HepG2 (cell line): ENCODE measurements around the gene INHBB. TPM values are rescaled to one million over a fixed set of nuclear protein-coding genes. Genes with fewer than 3 reads are reported as not detected.

ENCODE experiments used
- EHMT2 ChIP-seq: fragments of 200-600 bp; sonication (generic); IDR thresholded peaks from 2 replicates; pipeline ENCODE4 v1.7.0; 2017; ENCODE audit warnings: antibody characterized with exemption, low read depth, low read length, borderline replicate concordance
- FOXM1 ChIP-seq: sonication (generic); formaldehyde crosslinking; IDR thresholded peaks from 2 replicates; pipeline ENCODE4 v1.5.0; 2020; ENCODE audit warnings: missing genetic modification reagents
- HIVEP1 ChIP-seq: sonication (generic); formaldehyde crosslinking; IDR thresholded peaks from 2 replicates; pipeline ENCODE4 v1.4.0; 2020; ENCODE audit warnings: mild to moderate bottlenecking, missing genetic modification reagents
- HNRNPL ChIP-seq: fragments of 200-400 bp; formaldehyde crosslinking; IDR thresholded peaks from 2 replicates; pipeline ENCODE4 v1.6.1; 2017; ENCODE audit warnings: mild to moderate bottlenecking, low read depth, low read length
- KAT2B ChIP-seq: fragments of 150-350 bp; IDR thresholded peaks from 2 replicates; pipeline ENCODE4 v1.6.1; 2014; ENCODE audit warnings: low read depth, low read length, borderline replicate concordance
- MTA1 ChIP-seq: sonication (generic); formaldehyde crosslinking; IDR thresholded peaks from 2 replicates; pipeline ENCODE4 v1.4.0; 2020; ENCODE audit warnings: missing genetic modification reagents, mild to moderate bottlenecking, borderline replicate concordance
- NBN ChIP-seq: fragments of 450-650 bp; conservative IDR thresholded peaks from 2 replicates; pipeline ENCODE4 v1.6.1; 2017
- NFIC ChIP-seq: IDR thresholded peaks from 2 replicates; pipeline ENCODE4 v1.6.1; 2012; ENCODE audit warnings: mild to moderate bottlenecking, low read length, inconsistent platforms
- RFXAP ChIP-seq: sonication (generic); formaldehyde crosslinking; IDR thresholded peaks from 2 replicates; pipeline ENCODE4 v1.4.0; 2020; ENCODE audit warnings: missing genetic modification reagents, borderline replicate concordance
- SALL2 ChIP-seq: sonication (generic); formaldehyde crosslinking; IDR thresholded peaks from 2 replicates; pipeline ENCODE4 v1.8.1; 2023; ENCODE audit warnings: mild to moderate bottlenecking, missing genetic modification reagents, inconsistent platforms
- SRSF1 ChIP-seq: fragments of 200-400 bp; formaldehyde crosslinking; optimal IDR thresholded peaks from 2 replicates; pipeline ENCODE3; 2017; ENCODE audit warnings: mild to moderate bottlenecking, low read depth, low read length, moderate library complexity
- STAT5B ChIP-seq: sonication (generic); formaldehyde crosslinking; IDR thresholded peaks from 2 replicates; pipeline ENCODE4 v1.4.0; 2020; ENCODE audit warnings: missing genetic modification reagents
- ZBTB20 ChIP-seq: sonication (generic); formaldehyde crosslinking; IDR thresholded peaks from 2 replicates; pipeline ENCODE4 v1.8.1; 2023; ENCODE audit warnings: missing genetic modification reagents, low read depth, mild to moderate bottlenecking, borderline replicate concordance
- ZBTB43 ChIP-seq: sonication (generic); formaldehyde crosslinking; conservative IDR thresholded peaks from 2 replicates; pipeline ENCODE4 v1.4.0; 2020; ENCODE audit warnings: missing genetic modification reagents
- ZFAT ChIP-seq: sonication (generic); formaldehyde crosslinking; conservative IDR thresholded peaks from 2 replicates; pipeline ENCODE4 v1.8.1; 2023; ENCODE audit warnings: missing genetic modification reagents, inconsistent platforms
- ZFP36L1 ChIP-seq: sonication (generic); formaldehyde crosslinking; IDR thresholded peaks from 2 replicates; pipeline ENCODE4 v1.8.0; 2022; ENCODE audit warnings: mild to moderate bottlenecking, missing genetic modification reagents, moderate library complexity
- ZFP82 ChIP-seq: sonication (generic); formaldehyde crosslinking; IDR thresholded peaks from 2 replicates; pipeline ENCODE4 v1.5.1; 2020; ENCODE audit warnings: mild to moderate bottlenecking, missing genetic modification reagents, borderline replicate concordance
- ZNF138 ChIP-seq: sonication (generic); formaldehyde crosslinking; IDR thresholded peaks from 2 replicates; pipeline ENCODE4 v1.5.0; 2020; ENCODE audit warnings: mild to moderate bottlenecking, low read depth, missing genetic modification reagents
- ZNF446 ChIP-seq: sonication (generic); formaldehyde crosslinking; IDR thresholded peaks from 2 replicates; pipeline ENCODE4 v1.5.0; 2020; ENCODE audit warnings: mild to moderate bottlenecking, missing genetic modification reagents
- ZNF589 ChIP-seq: sonication (generic); formaldehyde crosslinking; conservative IDR thresholded peaks from 2 replicates; pipeline ENCODE4 v1.8.0; 2022; ENCODE audit warnings: mild to moderate bottlenecking, moderate library complexity, missing genetic modification reagents
- ZNF672 ChIP-seq: sonication (generic); formaldehyde crosslinking; IDR thresholded peaks from 2 replicates; pipeline ENCODE4 v1.8.1; 2022; ENCODE audit warnings: missing genetic modification reagents
- polyA plus RNA-seq, 8 experiments: library from polyadenylated mRNA; depleted of rRNA in 3 of 8; stranded (reverse) in 7 of 8; unstranded in 1 of 8; fragments of >200 nt; fragmentation: Illumina TruSeq in 4 of 8; extraction: Trizol in 4 of 8; gene quantifications; 2 replicates each; pipeline versions ENCODE4 v1.2.1 to v1.2.3, GENCODE V29; 2011 to 2016; ENCODE audit warnings: low read depth in 4 of 8, missing spikeins in 1 of 8, mixed read lengths in 1 of 8; ENCODE audit not compliant: insufficient read depth in 1 of 8
- total RNA-seq, 5 experiments: library from RNA; depleted of rRNA; stranded (reverse); fragments of >200 nt; fragmentation: Illumina TruSeq; extraction: Trizol; gene quantifications; 2 replicates each; pipeline ENCODE4 v1.2.3, GENCODE V29; 2016; ENCODE audit warnings: low read depth in 1 of 5
- TF ChIP-seq, protein P1 (sequence below): sonication (generic); formaldehyde crosslinking; IDR thresholded peaks from 2 replicates; pipeline ENCODE4 v1.5.0; 2020; ENCODE audit warnings: mild to moderate bottlenecking, missing genetic modification reagents
- TF ChIP-seq, protein P2 (sequence below): IDR thresholded peaks from 2 replicates; pipeline ENCODE4 v1.6.1; 2012; ENCODE audit warnings: low read depth, low read length, improper control_type of control experiment
- TF ChIP-seq, protein P3 (sequence below): sonication (generic); formaldehyde crosslinking; IDR thresholded peaks from 2 replicates; pipeline ENCODE4 v1.8.0; 2022; ENCODE audit warnings: missing genetic modification reagents, mild to moderate bottlenecking, moderate library complexity, borderline replicate concordance

The INHBB gene
- total and polyA plus RNA-seq, 2 of the 13 experiments (the other 11 are each of a cell fraction or from before 2014, with no cell fraction given), result 0.20 to 1.7 TPM

- TF ChIP-seq ZNF589 (CRISPR knock-in tag) (no peak), SALL2 (CRISPR knock-in tag) (peak; percentile 68), NBN (no peak), EHMT2 (no peak), ZFP36L1 (no peak), ZNF672 (CRISPR knock-in tag) (no peak), NFIC (no peak), ZBTB43 (CRISPR knock-in tag) (no peak), ZFP82 (CRISPR knock-in tag) (no peak), SRSF1 (no peak), FOXM1 (no peak), KAT2B (no peak), ZNF138 (CRISPR knock-in tag) (no peak), ZNF446 (CRISPR knock-in tag) (no peak), RFXAP (CRISPR knock-in tag) (peak; percentile 61; the same call in 1 of the 2 replicates), MTA1 (CRISPR knock-in tag) (no peak; the same call in 1 of the 2 replicates), HIVEP1 (CRISPR knock-in tag) (peak; percentile 73; the same call in 1 of the 2 replicates), HNRNPL (no peak), ZBTB20 (CRISPR knock-in tag) (no peak), STAT5B (CRISPR knock-in tag) (no peak), ZFAT (CRISPR knock-in tag) (no peak)
- TF ChIP-seq, protein P1, sequence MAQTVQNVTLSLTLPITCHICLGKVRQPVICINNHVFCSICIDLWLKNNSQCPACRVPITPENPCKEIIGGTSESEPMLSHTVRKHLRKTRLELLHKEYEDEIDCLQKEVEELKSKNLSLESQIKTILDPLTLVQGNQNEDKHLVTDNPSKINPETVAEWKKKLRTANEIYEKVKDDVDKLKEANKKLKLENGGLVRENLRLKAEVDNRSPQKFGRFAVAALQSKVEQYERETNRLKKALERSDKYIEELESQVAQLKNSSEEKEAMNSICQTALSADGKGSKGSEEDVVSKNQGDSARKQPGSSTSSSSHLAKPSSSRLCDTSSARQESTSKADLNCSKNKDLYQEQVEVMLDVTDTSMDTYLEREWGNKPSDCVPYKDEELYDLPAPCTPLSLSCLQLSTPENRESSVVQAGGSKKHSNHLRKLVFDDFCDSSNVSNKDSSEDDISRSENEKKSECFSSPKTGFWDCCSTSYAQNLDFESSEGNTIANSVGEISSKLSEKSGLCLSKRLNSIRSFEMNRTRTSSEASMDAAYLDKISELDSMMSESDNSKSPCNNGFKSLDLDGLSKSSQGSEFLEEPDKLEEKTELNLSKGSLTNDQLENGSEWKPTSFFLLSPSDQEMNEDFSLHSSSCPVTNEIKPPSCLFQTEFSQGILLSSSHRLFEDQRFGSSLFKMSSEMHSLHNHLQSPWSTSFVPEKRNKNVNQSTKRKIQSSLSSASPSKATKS (CRISPR knock-in tag), result no peak
- TF ChIP-seq, protein P2, sequence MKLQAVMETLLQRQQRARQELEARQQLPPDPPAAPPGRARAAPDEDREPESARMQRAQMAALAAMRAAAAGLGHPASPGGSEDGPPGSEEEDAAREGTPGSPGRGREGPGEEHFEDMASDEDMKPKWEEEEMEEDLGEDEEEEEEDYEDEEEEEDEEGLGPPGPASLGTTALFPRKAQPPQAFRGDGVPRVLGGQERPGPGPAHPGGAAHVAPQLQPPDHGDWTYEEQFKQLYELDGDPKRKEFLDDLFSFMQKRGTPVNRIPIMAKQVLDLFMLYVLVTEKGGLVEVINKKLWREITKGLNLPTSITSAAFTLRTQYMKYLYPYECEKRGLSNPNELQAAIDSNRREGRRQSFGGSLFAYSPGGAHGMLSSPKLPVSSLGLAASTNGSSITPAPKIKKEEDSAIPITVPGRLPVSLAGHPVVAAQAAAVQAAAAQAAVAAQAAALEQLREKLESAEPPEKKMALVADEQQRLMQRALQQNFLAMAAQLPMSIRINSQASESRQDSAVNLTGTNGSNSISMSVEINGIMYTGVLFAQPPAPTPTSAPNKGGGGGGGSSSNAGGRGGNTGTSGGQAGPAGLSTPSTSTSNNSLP, result no peak
- TF ChIP-seq, protein P3, sequence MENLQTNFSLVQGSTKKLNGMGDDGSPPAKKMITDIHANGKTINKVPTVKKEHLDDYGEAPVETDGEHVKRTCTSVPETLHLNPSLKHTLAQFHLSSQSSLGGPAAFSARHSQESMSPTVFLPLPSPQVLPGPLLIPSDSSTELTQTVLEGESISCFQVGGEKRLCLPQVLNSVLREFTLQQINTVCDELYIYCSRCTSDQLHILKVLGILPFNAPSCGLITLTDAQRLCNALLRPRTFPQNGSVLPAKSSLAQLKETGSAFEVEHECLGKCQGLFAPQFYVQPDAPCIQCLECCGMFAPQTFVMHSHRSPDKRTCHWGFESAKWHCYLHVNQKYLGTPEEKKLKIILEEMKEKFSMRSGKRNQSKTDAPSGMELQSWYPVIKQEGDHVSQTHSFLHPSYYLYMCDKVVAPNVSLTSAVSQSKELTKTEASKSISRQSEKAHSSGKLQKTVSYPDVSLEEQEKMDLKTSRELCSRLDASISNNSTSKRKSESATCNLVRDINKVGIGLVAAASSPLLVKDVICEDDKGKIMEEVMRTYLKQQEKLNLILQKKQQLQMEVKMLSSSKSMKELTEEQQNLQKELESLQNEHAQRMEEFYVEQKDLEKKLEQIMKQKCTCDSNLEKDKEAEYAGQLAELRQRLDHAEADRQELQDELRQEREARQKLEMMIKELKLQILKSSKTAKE (CRISPR knock-in tag), result no peak
These were observed 2.4 kb upstream of the INHBB start (continued) for GRCh38 chr2:120343433-120344105.
